Measurements from ENCODE around the gene PXK.

- TF ChIP-seq JUND (IDR thresholded peaks at IDR 0.05) (no peak), TAF1 (conservative IDR thresholded peaks at IDR 0.05) (no peak), YY1 (IDR thresholded peaks at IDR 0.05) (no peak), HNF4A (conservative IDR thresholded peaks at IDR 0.05) (no peak)
Observed at GRCh38 chr3:58352626-58353025, 19.9 kb downstream of the PXK start.
